Vagina (tissue), 2 donors: ENCODE results near the gene KCNG2. TPM values are rescaled to one million over a fixed set of nuclear protein-coding genes. Genes with fewer than 3 reads are reported as not detected.

Experiments used
- DNase-seq, 2 donors: peaks; one replicate each; pipeline ENCODE4 v3.0.0-alpha.2; 2017; ENCODE audit errors: extremely low spot score in 2 of 2
- H3K27ac ChIP-seq: fragments of 200-600 bp; sonication (generic); one replicate; pipeline ENCODE4 v1.5.1; 2019
- H3K27me3 ChIP-seq: fragments of 200-600 bp; sonication (generic); one replicate; pipeline ENCODE4 v1.5.1; 2019
- H3K36me3 ChIP-seq, 2 donors: fragments of 200-600 bp; sonication (generic); one replicate each; pipeline ENCODE4 v1.5.1; 2017 to 2019
- H3K4me1 ChIP-seq: fragments of 200-600 bp; sonication (generic); one replicate; pipeline ENCODE4 v1.5.1; 2019
- H3K4me3 ChIP-seq, 2 donors: fragments of 200-600 bp; sonication (generic); 1 replicate in 1 of 2; 2 replicates in 1 of 2; pipeline ENCODE4 v1.5.1; 2016 to 2019
- H3K9me3 ChIP-seq: fragments of 200-600 bp; sonication (generic); one replicate; pipeline ENCODE4 v1.5.1; 2019
- CTCF ChIP-seq, 3 experiments: fragments of 450-650 bp in 2 of 3; fragments of 200-600 bp in 1 of 3; sonication (generic) in 1 of 3; IDR thresholded peaks; one replicate each; pipeline ENCODE4 v1.5.1; 2017 to 2019; ENCODE audit warnings: antibody characterized with exemption in 3 of 3, mild to moderate bottlenecking in 2 of 3, moderate library complexity in 2 of 3
- POLR2A ChIP-seq, 2 donors: fragments of 450-650 bp; IDR thresholded peaks; one replicate each; pipeline ENCODE4 v1.6.1; 2017; ENCODE audit warnings: antibody characterized with exemption in 2 of 2, mild to moderate bottlenecking in 2 of 2, moderate library complexity in 2 of 2
- POLR2AphosphoS5 ChIP-seq, 2 donors: sonication (generic); formaldehyde crosslinking; IDR thresholded peaks; one replicate each; pipeline ENCODE4 v1.9.0; 2017; ENCODE audit warnings: antibody characterized with exemption in 2 of 2, mild to moderate bottlenecking in 2 of 2, low read depth in 1 of 2; ENCODE audit not compliant: insufficient read depth in 1 of 2
- intact Hi-C: fragments of 100-400 bp; cut with DNase I; formaldehyde crosslinking; loops from one replicate; pipeline ENCODE4 v1.15.1; 2023
- total RNA-seq: library from RNA; depleted of rRNA; stranded (reverse); fragments of >200 nt; gene quantifications from one replicate; pipeline ENCODE4 v1.2.3, GENCODE V29; 2016

Gene KCNG2
- total RNA-seq, 1 donor from 2014 or later, result not detected

DNA sequence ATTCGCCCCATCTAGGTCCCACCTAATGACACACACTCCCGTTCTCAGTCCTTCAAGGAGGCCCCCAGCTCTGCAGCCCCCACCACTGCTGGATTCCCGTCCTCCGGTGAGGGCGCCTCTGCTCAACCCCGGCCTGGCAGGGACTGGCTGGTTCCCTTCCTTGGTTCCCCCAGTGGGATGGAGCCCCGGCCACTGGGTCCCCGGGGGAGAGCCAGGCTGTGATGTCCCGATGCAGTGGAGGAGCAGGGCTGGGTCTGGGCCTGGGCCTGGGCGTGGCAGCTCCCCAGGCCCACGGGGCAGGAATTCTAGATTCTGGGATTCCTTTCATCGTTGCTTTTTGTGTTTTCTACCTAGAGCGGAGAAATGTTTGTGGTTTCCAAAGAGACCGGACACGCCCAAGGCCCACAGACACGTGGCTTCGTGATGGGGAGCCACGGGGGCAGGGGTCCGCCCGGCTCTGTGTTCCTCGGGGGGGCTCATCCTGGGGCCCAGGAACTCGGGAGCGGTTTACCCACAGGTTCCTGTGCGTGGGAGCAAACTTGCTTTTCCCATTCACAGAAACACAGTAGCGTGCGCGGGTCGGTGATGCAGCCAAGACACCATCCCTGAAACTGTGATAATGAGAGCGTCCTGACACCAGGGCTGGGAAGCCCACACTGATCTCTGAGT lies 86.7 kb downstream of the KCNG2 start:
- no peaks in the 10 kb centered on the region for H3K27me3 ChIP-seq
- H3K4me3 ChIP-seq, result no peak overlapping the region
- TF ChIP-seq POLR2AphosphoS5 (IDR thresholded peaks at IDR 0.05; ENCODE audit: insufficient read depth in 1 of 2, low read depth in 1 of 2) (no peak), CTCF (IDR thresholded peaks at IDR 0.05) (no peak), POLR2A (IDR thresholded peaks at IDR 0.05) (no peak)
- H3K27ac ChIP-seq, result no peak overlapping the region
- intact Hi-C loops, result no loop called here
- no peaks in the 10 kb centered on the region for H3K36me3 ChIP-seq
- DNase-seq, result no peak
- H3K4me1 ChIP-seq, result no peaks in the 10 kb centered on the region
- peaks cover 2% of the 10 kb centered on the region for H3K9me3 ChIP-seq

- no peaks in the 10 kb centered on the region for H3K36me3 ChIP-seq
- DNase-seq, result peak in 1 of 2 donors; percentile 40
- H3K27me3 ChIP-seq, result no peaks in the 10 kb centered on the region
- H3K27ac ChIP-seq, result no peak overlapping the region
- H3K4me1 ChIP-seq, result no peaks in the 10 kb centered on the region
- no peak overlapping the region for H3K4me3 ChIP-seq
- peaks cover 6% of the 10 kb centered on the region for H3K9me3 ChIP-seq
- TF ChIP-seq POLR2A (IDR thresholded peaks at IDR 0.05) (no peak), POLR2AphosphoS5 (IDR thresholded peaks at IDR 0.05; ENCODE audit: insufficient read depth in 1 of 2, low read depth in 1 of 2) (no peak), CTCF (IDR thresholded peaks at IDR 0.05) (no peak)
- intact Hi-C loops, result no loop called here
Measured at GRCh38 chr18:79884963-79885728, 87.4 kb downstream of the KCNG2 start.

- no peaks in the 10 kb centered on the region for H3K36me3 ChIP-seq
- intact Hi-C loops, result no loop called here
- peak in 1 of 2 donors; percentile 71 for DNase-seq
- no peaks in the 10 kb centered on the region for H3K4me1 ChIP-seq
- TF ChIP-seq POLR2A (IDR thresholded peaks at IDR 0.05) (no peak), POLR2AphosphoS5 (IDR thresholded peaks at IDR 0.05; ENCODE audit: insufficient read depth in 1 of 2, low read depth in 1 of 2) (no peak), CTCF (IDR thresholded peaks at IDR 0.05) (no peak)
- no peaks in the 10 kb centered on the region for H3K27me3 ChIP-seq
- H3K27ac ChIP-seq, result no peak overlapping the region
- H3K4me3 ChIP-seq, result no peak overlapping the region
- peaks cover 22% of the 10 kb centered on the region for H3K9me3 ChIP-seq
Measured at GRCh38 chr18:79887181-79888000, 89.7 kb downstream of the KCNG2 start.

DNA sequence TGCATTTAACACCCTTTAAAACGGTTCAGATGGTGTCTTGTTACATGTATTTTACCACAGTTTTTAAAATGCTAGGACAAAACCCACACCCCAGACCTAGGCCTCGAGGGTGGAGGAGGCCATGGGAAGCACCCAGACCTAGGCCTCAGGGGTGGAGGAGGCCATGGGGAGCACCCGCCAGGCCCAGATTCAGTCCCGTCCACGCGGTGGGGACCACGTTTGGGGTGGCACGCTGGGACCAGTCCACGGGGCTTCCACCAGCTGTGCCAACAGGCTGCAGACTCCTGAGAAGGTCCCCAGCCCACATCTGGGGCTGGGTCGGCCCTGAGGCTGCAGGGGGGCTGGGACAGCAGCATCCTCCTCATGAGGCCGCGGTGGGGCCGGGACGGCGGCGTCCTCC lies 90.3 kb downstream of the KCNG2 start:
- intact Hi-C loops, result no loop called here
- no peaks in the 10 kb centered on the region for H3K27me3 ChIP-seq
- no peaks in the 10 kb centered on the region for H3K4me1 ChIP-seq
- H3K4me3 ChIP-seq, result no peak overlapping the region
- TF ChIP-seq CTCF (IDR thresholded peaks at IDR 0.05), result no peak
- peak in 1 of 2 donors; percentile 32 for DNase-seq
- peaks cover 22% of the 10 kb centered on the region for H3K9me3 ChIP-seq
- no peak overlapping the region for H3K27ac ChIP-seq
- no peaks in the 10 kb centered on the region for H3K36me3 ChIP-seq
